AG09319 (cell line): Measurements from ENCODE around the gene ST6GALNAC3.

Experiments
- DNase-seq: peaks from one replicate; pipeline ENCODE4 v3.0.0-alpha.2; 2010; ENCODE audit warnings: low read depth; ENCODE audit errors: extremely low read depth
- TF ChIP-seq, protein P1 (sequence below): IDR thresholded peaks from 2 replicates; pipeline ENCODE4 v1.5.1; 2011; ENCODE audit warnings: low read depth, mild to moderate bottlenecking, inconsistent platforms, low read length, moderate library complexity

The ST6GALNAC3 gene

DNA sequence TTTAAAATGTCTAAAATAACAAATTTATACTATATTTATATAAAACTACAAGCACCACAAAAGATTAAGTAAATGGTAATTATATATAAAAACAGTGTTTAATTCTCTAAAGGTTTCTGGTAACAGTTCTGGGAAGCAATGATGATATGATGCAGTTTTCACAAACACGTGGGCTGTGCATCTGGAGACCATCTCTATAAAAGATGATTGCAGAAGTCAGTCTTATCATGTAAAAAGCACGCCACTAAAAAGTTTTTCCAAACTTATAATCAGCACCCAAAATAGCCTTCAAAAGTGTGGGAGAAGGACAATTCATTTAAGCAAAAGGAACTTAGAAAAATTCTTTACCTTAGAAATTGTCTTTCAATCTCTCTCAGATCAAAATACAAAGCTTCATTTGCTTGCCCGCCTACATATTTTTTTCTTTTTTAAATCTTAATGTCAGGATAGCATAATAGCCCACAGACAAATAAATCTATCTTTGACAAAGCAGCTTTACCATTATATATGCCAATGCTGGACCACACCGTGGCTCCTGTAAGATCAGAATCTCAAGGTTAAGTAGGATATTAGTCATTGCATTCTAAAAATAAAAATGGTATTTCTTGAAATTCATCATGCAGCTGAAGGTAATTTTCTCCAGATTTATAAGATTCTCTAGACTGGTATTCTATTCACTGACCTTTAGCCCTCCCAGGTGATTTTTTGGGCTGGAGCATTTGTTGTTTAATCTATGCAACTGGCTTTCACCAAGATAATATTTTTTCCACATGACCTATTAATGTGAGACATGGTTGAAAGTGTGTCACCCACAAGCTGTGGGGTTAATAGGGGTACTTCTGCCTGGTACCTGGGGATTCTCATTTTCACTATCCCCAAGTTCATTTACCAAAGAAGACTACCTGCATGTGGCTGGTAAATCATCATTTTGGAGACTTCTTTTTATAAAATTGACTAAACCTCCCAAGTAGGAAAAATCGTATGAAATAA is 603.2 kb downstream of the ST6GALNAC3 start:
- DNase-seq, result no peak

DNA sequence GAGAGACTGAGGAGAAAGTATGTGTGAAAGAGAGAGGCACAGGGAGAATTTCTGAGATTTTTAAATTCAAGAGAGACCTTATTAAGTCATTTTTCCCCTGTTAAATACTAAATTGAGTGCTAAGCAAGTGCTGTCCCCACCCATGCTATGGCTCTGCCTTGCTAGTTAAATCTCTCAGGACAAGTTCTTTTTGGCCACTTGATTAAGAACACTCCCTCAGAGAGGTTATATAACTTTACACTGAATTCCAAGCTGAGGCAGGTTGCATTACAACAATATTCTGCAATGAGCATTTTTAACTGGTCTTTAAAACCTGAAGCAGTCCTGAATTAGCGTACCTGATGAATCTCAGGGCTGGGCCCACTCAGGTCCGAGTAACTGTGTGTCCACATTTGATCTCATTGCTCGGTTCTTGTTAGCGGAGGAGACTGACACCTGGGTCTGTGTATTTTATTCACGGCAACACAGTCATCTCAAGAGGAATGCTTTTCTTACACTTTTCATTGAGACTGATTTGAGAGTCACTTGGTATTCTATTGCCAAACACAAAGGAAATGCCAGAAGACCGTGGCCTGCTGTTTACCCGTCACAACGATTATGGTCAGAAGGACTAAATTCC is 605.1 kb downstream of the ST6GALNAC3 start:
- no peak for DNase-seq
- TF ChIP-seq, protein P1, sequence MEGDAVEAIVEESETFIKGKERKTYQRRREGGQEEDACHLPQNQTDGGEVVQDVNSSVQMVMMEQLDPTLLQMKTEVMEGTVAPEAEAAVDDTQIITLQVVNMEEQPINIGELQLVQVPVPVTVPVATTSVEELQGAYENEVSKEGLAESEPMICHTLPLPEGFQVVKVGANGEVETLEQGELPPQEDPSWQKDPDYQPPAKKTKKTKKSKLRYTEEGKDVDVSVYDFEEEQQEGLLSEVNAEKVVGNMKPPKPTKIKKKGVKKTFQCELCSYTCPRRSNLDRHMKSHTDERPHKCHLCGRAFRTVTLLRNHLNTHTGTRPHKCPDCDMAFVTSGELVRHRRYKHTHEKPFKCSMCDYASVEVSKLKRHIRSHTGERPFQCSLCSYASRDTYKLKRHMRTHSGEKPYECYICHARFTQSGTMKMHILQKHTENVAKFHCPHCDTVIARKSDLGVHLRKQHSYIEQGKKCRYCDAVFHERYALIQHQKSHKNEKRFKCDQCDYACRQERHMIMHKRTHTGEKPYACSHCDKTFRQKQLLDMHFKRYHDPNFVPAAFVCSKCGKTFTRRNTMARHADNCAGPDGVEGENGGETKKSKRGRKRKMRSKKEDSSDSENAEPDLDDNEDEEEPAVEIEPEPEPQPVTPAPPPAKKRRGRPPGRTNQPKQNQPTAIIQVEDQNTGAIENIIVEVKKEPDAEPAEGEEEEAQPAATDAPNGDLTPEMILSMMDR, result no peak

More for the DNA sequence above, 603.2 kb downstream of the ST6GALNAC3 start:
- TF ChIP-seq, protein P1, result no peak

- TF ChIP-seq, protein P1, result no peak
- no peak for DNase-seq
Observed at GRCh38 chr1:76680651-76681050, 606.1 kb downstream of the ST6GALNAC3 start.

DNA sequence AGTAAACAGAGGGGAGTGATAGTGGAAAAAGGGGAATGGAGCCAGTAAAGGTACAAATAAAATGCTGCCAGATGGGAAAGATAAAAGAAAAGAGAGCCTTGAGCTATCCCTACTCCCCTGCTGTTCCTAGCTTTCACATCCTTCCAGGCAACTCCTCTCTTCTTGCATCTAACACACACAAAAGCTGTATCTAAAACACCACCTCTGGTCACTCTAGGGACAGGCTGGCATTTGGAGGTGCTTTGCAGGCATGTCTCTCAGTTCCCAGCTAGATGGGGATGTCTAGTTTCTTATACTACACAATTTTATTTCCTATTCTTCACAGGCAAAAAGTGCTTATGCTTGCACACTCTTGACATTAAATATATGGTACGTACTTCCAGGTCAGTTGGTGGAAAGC is 607.6 kb downstream of the ST6GALNAC3 start:
- DNase-seq, result no peak
- TF ChIP-seq, protein P1, result no peak
